ENCODE measurements around the gene MACC1. TPM values are rescaled to one million over a fixed set of nuclear protein-coding genes. Genes with fewer than 3 reads are reported as not detected.

The MACC1 gene
- total and polyA plus RNA-seq, 2 experiments from 2014 or later, result 3.4 to 13.4 TPM

GRCh38 chr7:20146451-20146850 is 70.7 kb downstream of the MACC1 start (continued):
- no peak for TF ChIP-seq ZNF331 (CRISPR knock-in tag; IDR thresholded peaks at IDR 0.05; ENCODE audit: low read depth)
- TF ChIP-seq EZH2 (IDR thresholded peaks at IDR 0.05; ENCODE audit: low read depth, unreplicated experiment), result no peak
- no peak for TF ChIP-seq CREB1 (CRISPR knock-in tag; IDR thresholded peaks at IDR 0.05; ENCODE audit: low read depth)

- Histone ChIP-seq H3K9me2 (ENCODE audit: insufficient read depth) (no peaks in the 10 kb centered on the region), H2AFZ (no peak overlapping the region), H3K79me2 (replicated peaks; ENCODE audit: insufficient read depth) (no peaks in the 10 kb centered on the region), H3K27ac (ENCODE audit: low read depth) (no peak overlapping the region), H4K20me1 (replicated peaks; ENCODE audit: insufficient read depth) (no peaks in the 10 kb centered on the region), H3F3A (replicated peaks; ENCODE audit: low read depth) (no peaks in the 10 kb centered on the region), H3K4me3 (no peak overlapping the region), H3K4me1 (ENCODE audit: insufficient read depth) (peaks cover 12% of the 10 kb centered on the region), H3K27me3 (ENCODE audit: insufficient read depth) (no peaks in the 10 kb centered on the region), H3K36me3 (ENCODE audit: insufficient read depth) (no peaks in the 10 kb centered on the region), H3K4me2 (no peak overlapping the region)
- Mint-ChIP-seq H3K4me1 (peaks cover 12% of the 10 kb centered on the region; the same call in 2 of the 3 replicates), H3K27ac (no peak overlapping the region), H3K9me3 (no peaks in the 10 kb centered on the region), H3K4me3 (no peak overlapping the region), H3K36me3 (ENCODE audit: low read depth) (peaks cover 10% of the 10 kb centered on the region), H3K27me3 (ENCODE audit: insufficient read depth, low read depth, poor library complexity) (no peaks in the 10 kb centered on the region)
- ATAC-seq (no peak), DNase-seq (ENCODE audit: low spot score) (no peak)
- TF ChIP-seq EZH2 (IDR thresholded peaks at IDR 0.05; ENCODE audit: low read depth, unreplicated experiment) (no peak), ETS1 (IDR thresholded peaks at IDR 0.05) (no peak), ZNF114 (CRISPR knock-in tag; IDR thresholded peaks at IDR 0.05) (no peak), NANOG (IDR thresholded peaks at IDR 0.05; ENCODE audit: borderline replicate concordance) (no peak), CREB1 (CRISPR knock-in tag; IDR thresholded peaks at IDR 0.05; ENCODE audit: low read depth) (no peak), CTCF (conservative IDR thresholded peaks at IDR 0.05; ENCODE audit: low read depth in 2 of 2) (no peak), EZH2phosphoT487 (IDR thresholded peaks at IDR 0.05; ENCODE audit: unreplicated experiment) (no peak), ZNF331 (CRISPR knock-in tag; IDR thresholded peaks at IDR 0.05; ENCODE audit: low read depth) (no peak), REST (IDR thresholded peaks at IDR 0.05; ENCODE audit: unreplicated experiment) (no peak), ZNF462 (CRISPR knock-in tag; IDR thresholded peaks at IDR 0.05) (no peak)
Measured at GRCh38 chr7:20144801-20145200, 72.4 kb downstream of the MACC1 start.

All from GM23338 (cell line).